GM15510 (cell line): Measurements from ENCODE around the gene DIO3.

Source experiments
- POLR2A ChIP-seq: IDR thresholded peaks from 3 replicates; pipeline ENCODE4 v1.6.1; 2011; ENCODE audit warnings: borderline replicate concordance; ENCODE audit not compliant: insufficient read length; ENCODE audit errors: extremely low read depth

Gene DIO3

GRCh38 chr14:101583715-101584054 is 22.4 kb downstream of the DIO3 start:
- TF ChIP-seq POLR2A = no peak

- no peak for TF ChIP-seq POLR2A
Observed at GRCh38 chr14:101584055-101584859, 23.0 kb downstream of the DIO3 start.

- no peak for TF ChIP-seq POLR2A
Observed at GRCh38 chr14:101585211-101585610, 23.9 kb downstream of the DIO3 start.

GRCh38 chr14:101586531-101587430 is 25.5 kb downstream of the DIO3 start:
- no peak for TF ChIP-seq POLR2A

GRCh38 chr14:101587441-101587911 is 26.2 kb downstream of the DIO3 start:
- TF ChIP-seq POLR2A = no peak

GRCh38 chr14:101588286-101588975 is 27.1 kb downstream of the DIO3 start:
- TF ChIP-seq POLR2A = no peak

GRCh38 chr14:101588990-101589389 is 27.7 kb downstream of the DIO3 start:
- no peak for TF ChIP-seq POLR2A

GRCh38 chr14:101589486-101590015 is 28.3 kb downstream of the DIO3 start:
- no peak for TF ChIP-seq POLR2A

GRCh38 chr14:101590062-101590461 is 28.8 kb downstream of the DIO3 start:
- no peak for TF ChIP-seq POLR2A

GRCh38 chr14:101590616-101591015 is 29.3 kb downstream of the DIO3 start:
- TF ChIP-seq POLR2A = no peak

- no peak for TF ChIP-seq POLR2A
Observed at GRCh38 chr14:101591121-101591520, 29.8 kb downstream of the DIO3 start.

- TF ChIP-seq POLR2A = no peak
Observed at GRCh38 chr14:101591582-101591981, 30.3 kb downstream of the DIO3 start.

- no peak for TF ChIP-seq POLR2A
Observed at GRCh38 chr14:101593411-101594238, 32.3 kb downstream of the DIO3 start.
